ENCODE measurements around the gene KSR2. TPM values are rescaled to one million over a fixed set of nuclear protein-coding genes. Genes with fewer than 3 reads are reported as not detected.
"Not testable (repeated sequence)": the region's sequence is repeated elsewhere in the genome, so short reads cannot be mapped to it uniquely, and the experiment has no call there.

Gene KSR2
- total and polyA plus RNA-seq, 2 donors (not counting 3 experiments of a cell fraction or from before 2014, with no cell fraction given), result 2.1 to 5.2 TPM

DNA sequence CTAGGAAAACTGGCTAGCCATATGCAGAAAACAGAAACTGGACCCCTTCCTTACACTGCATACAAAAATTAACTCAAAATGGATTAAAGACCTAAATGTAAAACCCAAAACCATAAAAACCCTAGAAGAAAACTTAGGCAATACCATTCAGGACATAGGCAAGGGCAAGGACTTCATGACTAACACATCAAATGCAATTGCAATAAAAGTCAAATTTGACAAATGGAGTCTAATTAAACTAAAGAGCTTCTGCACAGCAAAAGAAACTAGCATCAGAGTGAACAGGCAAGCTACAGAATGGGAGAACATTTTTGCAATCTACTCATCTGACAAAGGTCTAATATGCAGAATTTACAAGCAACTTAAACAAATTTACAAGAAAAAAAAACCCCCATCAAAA lies 222.4 kb downstream of the KSR2 start:
- H3K4me3 ChIP-seq (replicated peaks in 1 of 3; ENCODE audit: insufficient read depth in 1 of 3, low read depth in 1 of 3, low read length in 3 of 3); H2AFZ ChIP-seq (ENCODE audit: low read depth, low read length); H3K79me2 ChIP-seq (ENCODE audit: control insufficient read depth, insufficient read depth, low read length); H3K9ac ChIP-seq (replicated peaks; ENCODE audit: extremely low read depth, insufficient read depth, low read length); H3K27me3 ChIP-seq (ENCODE audit: control insufficient read depth in 2 of 2, insufficient read depth in 2 of 2, low read length in 2 of 2); H3K9me1 ChIP-seq (replicated peaks; ENCODE audit: control insufficient read depth, extremely low read depth, insufficient read depth, low read length); H3K27ac ChIP-seq (ENCODE audit: insufficient read depth, low read depth, low read length); H3K9me3 ChIP-seq (replicated peaks; ENCODE audit: control insufficient read depth, insufficient read depth, low read length); CTCF ChIA-PET; H3K36me3 ChIP-seq (ENCODE audit: control insufficient read depth in 2 of 2, extremely low read depth in 1 of 2, insufficient read depth in 2 of 2, low read length in 2 of 2); BruUV-seq (replicated peaks); H3K4me2 ChIP-seq (ENCODE audit: insufficient read depth, low read length); dilution Hi-C loops (cut with MboI; ENCODE audit: extremely low pct_ligation_motif_present, low sequenced_read_pairs); H4K20me1 ChIP-seq (replicated peaks; ENCODE audit: control insufficient read depth, extremely low read depth, insufficient read depth, low read length); DNase-seq (ENCODE audit: low read depth, low spot score); FAIRE-seq; intact Hi-C loops (cut with micrococcal nuclease); H3K4me1 ChIP-seq (ENCODE audit: control insufficient read depth, extremely low read depth, insufficient read depth, low read length); POLR2A ChIA-PET: not testable (repeated sequence)

- POLR2A ChIA-PET, result no interaction called here
- Histone ChIP-seq H2AFZ (ENCODE audit: low read depth, low read length) (no peak overlapping the region), H3K9me1 (replicated peaks; ENCODE audit: control insufficient read depth, extremely low read depth, insufficient read depth, low read length) (no peaks in the 10 kb centered on the region), H3K9ac (replicated peaks; ENCODE audit: extremely low read depth, insufficient read depth, low read length) (no peak overlapping the region), H3K79me2 (ENCODE audit: control insufficient read depth, insufficient read depth, low read length) (no peaks in the 10 kb centered on the region), H3K4me1 (ENCODE audit: control insufficient read depth, extremely low read depth, insufficient read depth, low read length) (no peaks in the 10 kb centered on the region), H4K20me1 (replicated peaks; ENCODE audit: control insufficient read depth, extremely low read depth, insufficient read depth, low read length) (no peaks in the 10 kb centered on the region), H3K4me3 (replicated peaks in 1 of 3; ENCODE audit: insufficient read depth in 1 of 3, low read depth in 1 of 3, low read length in 3 of 3) (no peak overlapping the region), H3K4me2 (ENCODE audit: insufficient read depth, low read length) (no peak overlapping the region), H3K9me3 (replicated peaks; ENCODE audit: control insufficient read depth, insufficient read depth, low read length) (no peaks in the 10 kb centered on the region), H3K27me3 (ENCODE audit: control insufficient read depth in 2 of 2, insufficient read depth in 2 of 2, low read length in 2 of 2) (no peaks in the 10 kb centered on the region), H3K27ac (ENCODE audit: insufficient read depth, low read depth, low read length) (no peak overlapping the region), H3K36me3 (ENCODE audit: control insufficient read depth in 2 of 2, extremely low read depth in 1 of 2, insufficient read depth in 2 of 2, low read length in 2 of 2) (no peaks in the 10 kb centered on the region)
- intact Hi-C loops (cut with micrococcal nuclease) (no loop called here), dilution Hi-C loops (cut with MboI; ENCODE audit: extremely low pct_ligation_motif_present, low sequenced_read_pairs) (no loop called here)
- DNase-seq (ENCODE audit: low read depth, low spot score) (no peak), FAIRE-seq (no peak)
- CTCF ChIA-PET, result no interaction called here
- TF ChIP-seq POLR2A (IDR thresholded peaks at IDR 0.05; ENCODE audit: low read depth, low read length) (no peak), POLR2AphosphoS5 (IDR thresholded peaks at IDR 0.05; ENCODE audit: insufficient read depth, low read depth, low read length) (no peak), EZH2 (IDR thresholded peaks at IDR 0.05; ENCODE audit: borderline replicate concordance, low read depth, low read length, severe bottlenecking) (no peak), MAX (IDR thresholded peaks at IDR 0.05; ENCODE audit: insufficient read depth, insufficient read length) (no peak), CTCF (IDR thresholded peaks at IDR 0.05; ENCODE audit: extremely low read depth in 1 of 2, insufficient read depth in 1 of 2, low read depth in 1 of 2, low read length in 2 of 2) (no peak), FOS (IDR thresholded peaks at IDR 0.05; ENCODE audit: borderline replicate concordance, insufficient read depth, low read length) (no peak), JUN (IDR thresholded peaks at IDR 0.05; ENCODE audit: borderline replicate concordance, insufficient read depth, insufficient read length, low read depth) (no peak), MYC (IDR thresholded peaks at IDR 0.05; ENCODE audit: low read depth, low read length) (no peak), GATA2 (IDR thresholded peaks at IDR 0.05; ENCODE audit: insufficient read depth, insufficient read length, low read depth, low read length) (no peak)
- no TSS peak for BruUV-seq (replicated peaks)
Measured at GRCh38 chr12:117744418-117744817, 224.4 kb downstream of the KSR2 start.

Data from endothelial cell of umbilical vein (primary cell).